BE2C (cell line): Measurements from ENCODE around the gene SPNS3.

Source experiments
- DNase-seq: peaks from one replicate; pipeline ENCODE4 v3.0.0-alpha.2; 2020
- H3K27me3 ChIP-seq: fragments of 250-450 bp; sonication (Bioruptor Pico); 2 replicates; pipeline ENCODE4 v1.5.1; 2020; ENCODE audit warnings: mild to moderate bottlenecking
- H3K36me3 ChIP-seq: fragments of 250-450 bp; sonication (Bioruptor Pico); 2 replicates; pipeline ENCODE4 v1.5.1; 2020; ENCODE audit warnings: mild to moderate bottlenecking
- H3K4me1 ChIP-seq: fragments of 250-450 bp; sonication (Bioruptor Pico); 2 replicates; pipeline ENCODE4 v1.5.1; 2020
- H3K4me3 ChIP-seq: 2 replicates; pipeline ENCODE4 v1.5.1; 2011; ENCODE audit warnings: low read depth, low read length
- H3K9me3 ChIP-seq: fragments of 250-450 bp; sonication (Bioruptor Pico); 2 replicates; pipeline ENCODE4 v1.5.1; 2020
- CTCF ChIP-seq: IDR thresholded peaks from 2 replicates; pipeline ENCODE4 v1.5.1; 2012; ENCODE audit warnings: mild to moderate bottlenecking, low read depth, low read length

The SPNS3 gene

GRCh38 chr17:4395111-4395478, 38.6 kb upstream of the SPNS3 start:
- Histone ChIP-seq H3K4me3 (no peak overlapping the region), H3K9me3 (no peaks in the 10 kb centered on the region), H3K4me1 (no peaks in the 10 kb centered on the region), H3K27me3 (no peaks in the 10 kb centered on the region), H3K36me3 (no peaks in the 10 kb centered on the region)
- TF ChIP-seq CTCF, result no peak
- DNase-seq, result no peak

DNA sequence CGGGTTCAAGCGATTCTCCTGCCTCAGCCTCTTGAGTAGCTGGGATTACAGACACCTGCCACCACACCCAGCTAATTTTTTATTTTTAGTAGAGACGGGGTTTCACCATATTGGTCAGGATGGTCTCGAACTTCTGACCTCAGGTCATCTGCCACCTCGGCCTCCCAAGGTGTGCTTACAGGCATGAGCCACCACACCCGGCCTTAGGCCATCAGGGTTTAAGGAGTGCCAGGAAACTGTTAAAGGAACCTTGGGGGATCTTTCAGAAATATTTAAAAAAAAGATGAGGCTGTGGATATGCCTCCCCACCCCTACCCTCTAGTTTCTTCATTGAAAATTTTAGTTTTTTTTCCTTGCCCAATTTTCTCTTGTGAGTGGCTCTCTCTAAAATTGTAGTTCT, 35.9 kb upstream of the SPNS3 start:
- DNase-seq, result no peak
- no peak overlapping the region for H3K4me3 ChIP-seq
- H3K36me3 ChIP-seq, result no peaks in the 10 kb centered on the region
- H3K9me3 ChIP-seq, result no peaks in the 10 kb centered on the region
- H3K27me3 ChIP-seq, result no peaks in the 10 kb centered on the region
- no peaks in the 10 kb centered on the region for H3K4me1 ChIP-seq
- TF ChIP-seq CTCF, result no peak

GRCh38 chr17:4405038-4405669, 28.6 kb upstream of the SPNS3 start:
- Histone ChIP-seq H3K27me3 (no peaks in the 10 kb centered on the region), H3K4me1 (no peaks in the 10 kb centered on the region), H3K36me3 (no peaks in the 10 kb centered on the region), H3K4me3 (no peak overlapping the region), H3K9me3 (no peaks in the 10 kb centered on the region)
- no peak for DNase-seq
- no peak for TF ChIP-seq CTCF

GRCh38 chr17:4405699-4406098, 28.0 kb upstream of the SPNS3 start:
- Histone ChIP-seq H3K27me3 (no peaks in the 10 kb centered on the region), H3K9me3 (no peaks in the 10 kb centered on the region), H3K36me3 (no peaks in the 10 kb centered on the region), H3K4me1 (no peaks in the 10 kb centered on the region), H3K4me3 (no peak overlapping the region)
- TF ChIP-seq CTCF, result no peak
- DNase-seq, result no peak

DNA sequence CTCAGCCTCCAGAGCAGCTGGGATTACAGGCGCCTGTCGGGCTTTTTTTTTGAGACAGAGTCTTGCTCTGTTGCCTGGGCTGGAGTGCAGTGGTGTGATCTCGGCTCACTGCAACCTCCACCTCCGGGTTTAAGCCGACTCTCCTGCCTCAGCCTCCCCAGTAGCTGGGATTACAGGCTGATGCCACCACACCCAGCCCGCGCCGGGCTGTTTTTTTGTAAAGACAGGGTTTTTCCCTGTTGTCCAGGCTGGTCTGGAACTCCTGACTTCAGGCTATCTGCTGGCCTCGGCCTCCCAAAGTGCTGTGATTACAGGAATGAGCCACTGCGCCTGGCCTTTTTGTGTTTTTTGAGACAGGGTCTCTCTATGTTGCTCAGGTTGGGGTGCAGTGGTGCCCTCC, 27.4 kb upstream of the SPNS3 start:
- Histone ChIP-seq H3K4me1 (no peaks in the 10 kb centered on the region), H3K4me3 (no peak overlapping the region), H3K9me3 (no peaks in the 10 kb centered on the region), H3K36me3 (no peaks in the 10 kb centered on the region), H3K27me3 (no peaks in the 10 kb centered on the region)
- no peak for DNase-seq
- TF ChIP-seq CTCF, result no peak

DNA sequence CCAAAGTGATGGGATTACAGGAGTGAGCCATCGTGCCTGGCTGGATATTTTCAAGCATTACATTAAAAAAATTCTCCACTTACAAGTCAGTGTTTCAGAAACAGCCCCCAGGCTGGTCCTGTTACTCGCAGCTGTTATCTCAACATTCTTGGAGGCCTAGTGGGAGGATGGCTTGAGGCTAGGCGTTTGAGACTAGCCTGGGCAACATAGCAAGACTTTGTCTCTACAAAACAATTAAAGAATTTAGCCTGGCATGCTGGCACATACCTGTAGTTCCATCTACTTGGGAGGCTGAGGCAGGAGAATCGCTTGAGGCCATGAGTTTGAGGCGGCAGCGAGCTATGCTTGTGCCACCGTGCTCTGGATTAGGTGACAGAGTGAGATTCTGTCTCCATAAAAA, 26.5 kb upstream of the SPNS3 start:
- Histone ChIP-seq H3K36me3 (no peaks in the 10 kb centered on the region), H3K4me1 (no peaks in the 10 kb centered on the region), H3K27me3 (no peaks in the 10 kb centered on the region), H3K9me3 (no peaks in the 10 kb centered on the region), H3K4me3 (no peak overlapping the region)
- no peak for DNase-seq
- no peak for TF ChIP-seq CTCF
